Vagina (tissue), 2 donors: Measurements from ENCODE around the gene TLE3.

Experiments
- POLR2A ChIP-seq, 2 donors: fragments of 450-650 bp; IDR thresholded peaks; one replicate each; pipeline ENCODE4 v1.6.1; 2017; ENCODE audit warnings: antibody characterized with exemption in 2 of 2, mild to moderate bottlenecking in 2 of 2, moderate library complexity in 2 of 2
- TF ChIP-seq, protein P1 (sequence below), 3 experiments: fragments of 450-650 bp in 2 of 3; fragments of 200-600 bp in 1 of 3; sonication (generic) in 1 of 3; IDR thresholded peaks; one replicate each; pipeline ENCODE4 v1.5.1; 2017 to 2019; ENCODE audit warnings: antibody characterized with exemption in 3 of 3, mild to moderate bottlenecking in 2 of 3, moderate library complexity in 2 of 3

DNA sequence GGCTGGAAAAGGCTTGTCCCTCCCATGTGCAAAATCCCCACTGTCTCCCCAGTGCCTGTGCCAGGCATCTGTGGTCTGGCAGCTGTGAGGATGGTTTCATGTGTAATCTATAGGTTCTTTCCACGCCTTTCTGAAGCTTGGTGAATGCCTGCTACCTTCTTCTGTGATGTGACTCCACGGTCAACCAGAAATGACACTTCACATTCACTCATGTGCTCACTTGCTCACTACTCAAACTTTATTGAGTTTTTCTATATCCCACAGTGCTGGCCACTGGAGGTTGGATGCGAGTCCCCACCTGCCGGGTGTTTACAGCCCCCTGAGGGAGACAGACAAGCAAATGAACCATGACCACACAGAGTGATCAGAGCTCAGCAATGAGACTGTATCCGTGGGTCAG, 27.9 kb upstream of the TLE3 start:
- TF ChIP-seq, protein P1, sequence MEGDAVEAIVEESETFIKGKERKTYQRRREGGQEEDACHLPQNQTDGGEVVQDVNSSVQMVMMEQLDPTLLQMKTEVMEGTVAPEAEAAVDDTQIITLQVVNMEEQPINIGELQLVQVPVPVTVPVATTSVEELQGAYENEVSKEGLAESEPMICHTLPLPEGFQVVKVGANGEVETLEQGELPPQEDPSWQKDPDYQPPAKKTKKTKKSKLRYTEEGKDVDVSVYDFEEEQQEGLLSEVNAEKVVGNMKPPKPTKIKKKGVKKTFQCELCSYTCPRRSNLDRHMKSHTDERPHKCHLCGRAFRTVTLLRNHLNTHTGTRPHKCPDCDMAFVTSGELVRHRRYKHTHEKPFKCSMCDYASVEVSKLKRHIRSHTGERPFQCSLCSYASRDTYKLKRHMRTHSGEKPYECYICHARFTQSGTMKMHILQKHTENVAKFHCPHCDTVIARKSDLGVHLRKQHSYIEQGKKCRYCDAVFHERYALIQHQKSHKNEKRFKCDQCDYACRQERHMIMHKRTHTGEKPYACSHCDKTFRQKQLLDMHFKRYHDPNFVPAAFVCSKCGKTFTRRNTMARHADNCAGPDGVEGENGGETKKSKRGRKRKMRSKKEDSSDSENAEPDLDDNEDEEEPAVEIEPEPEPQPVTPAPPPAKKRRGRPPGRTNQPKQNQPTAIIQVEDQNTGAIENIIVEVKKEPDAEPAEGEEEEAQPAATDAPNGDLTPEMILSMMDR (IDR thresholded peaks at IDR 0.05) = no peak
- no peak for TF ChIP-seq POLR2A (IDR thresholded peaks at IDR 0.05)
